Pancreas (tissue), 10 donors: ENCODE data around the gene C3orf80. TPM values are rescaled to one million over a fixed set of nuclear protein-coding genes. Genes with fewer than 3 reads are reported as not detected.
A peak's percentile ranks its signal among the peaks of the same experiment; 100 is the strongest.

Source experiments
- ATAC-seq, 4 donors: fragments of 200-7000 bp; cut with Tn5 transposase; one replicate each; pipeline versions ENCODE4 v1.8.0 to v1.9.1; 2020; ENCODE audit warnings: mild to moderate bottlenecking in 4 of 4, moderate library complexity in 4 of 4
- DNase-seq, 6 donors: peaks; one replicate each; pipeline ENCODE4 v3.0.0-alpha.2; 2020
- FAIRE-seq: peaks from 2 replicates; lab custom pipeline; 2012; peaks lifted over from hg19 to GRCh38; lab: Jason Lieb, UNC
- H3K27ac ChIP-seq, 4 donors: fragments of 200-600 bp; sonication (generic); 1 replicate in 3 of 4; 2 replicates in 1 of 4; pipeline versions ENCODE4 v1.5.0 to v1.8.0; 2020
- H3K27me3 ChIP-seq, 4 donors: fragments of 200-600 bp; one replicate each; pipeline ENCODE4 v1.8.0; 2021
- H3K36me3 ChIP-seq, 3 donors: fragments of 200-600 bp; sonication (generic) in 1 of 3; one replicate each; pipeline versions ENCODE4 v1.5.0 to v1.8.0; 2020 to 2021
- H3K4me1 ChIP-seq, 3 donors: fragments of 200-600 bp; one replicate each; pipeline ENCODE4 v1.8.0; 2021
- H3K4me3 ChIP-seq, 4 donors: fragments of 200-600 bp; sonication (generic) in 2 of 4; one replicate each; pipeline versions ENCODE4 v1.5.0 to v1.8.0; 2020 to 2021
- H3K9me3 ChIP-seq, 4 donors: fragments of 200-600 bp; one replicate each; pipeline ENCODE4 v1.8.0; 2021
- WGBS, 2 donors: extraction: QIAGEN DNeasy Blood & Tissue Kit; methylation state at CpG; one replicate each; pipeline ENCODE4 v1.1.7; 2013; 5-methylcytosine and 5-hydroxymethylcytosine counted together
- intact Hi-C, 3 donors: fragments of 100-400 bp; cut with DNase I; formaldehyde crosslinking; loops; one replicate each; pipeline versions ENCODE4 v1.11.1 to v1.14.2; 2022
- polyA plus RNA-seq, 2 donors: library from polyadenylated mRNA; stranded (reverse); fragments of 200-250 nt; gene quantifications; one replicate each; pipeline ENCODE4 v1.2.3, GENCODE V29; 2013
- total RNA-seq, 6 donors: library from RNA; stranded (reverse); fragmentation: NEBNext Ultra II Directional in 4 of 6; extraction: Animal tissue kit (Norgen Biotek cat#: 25700) in 4 of 6; gene quantifications; one replicate each; pipeline versions ENCODE4 v1.2.1 to v1.2.4, GENCODE V29; 2021 to 2023
- TF ChIP-seq, protein P1 (sequence below), 4 donors: fragments of 200-600 bp; sonication (generic) in 3 of 4; IDR thresholded peaks; one replicate each; pipeline versions ENCODE4 v1.5.0 to v1.8.0; 2021; ENCODE audit warnings: antibody characterized with exemption in 4 of 4
- donor health status: healthy with polysubstance abuse.
- donor health status: DM: no; HTN: no; CAD: no; lungs with moderate emphysema.
- donor health status: DM: no; HTN: no; CAD: no.
- donor health status: control.
- donor health status: control.
- donor health status: Bipolar disorder and iron deficiency.
- donor health status: DM: yes; HTN: yes; CAD: no.
- donor health status: DM: no; HTN: no; CAD: no.
- donor health status: DM: no; HTN: no; CAD: no.
- donor health status: DM: yes; HTN: yes; CAD: no.

Gene C3orf80
- total and polyA plus RNA-seq, 8 donors: 0.09 to 2.0 (median 0.25) TPM

DNA sequence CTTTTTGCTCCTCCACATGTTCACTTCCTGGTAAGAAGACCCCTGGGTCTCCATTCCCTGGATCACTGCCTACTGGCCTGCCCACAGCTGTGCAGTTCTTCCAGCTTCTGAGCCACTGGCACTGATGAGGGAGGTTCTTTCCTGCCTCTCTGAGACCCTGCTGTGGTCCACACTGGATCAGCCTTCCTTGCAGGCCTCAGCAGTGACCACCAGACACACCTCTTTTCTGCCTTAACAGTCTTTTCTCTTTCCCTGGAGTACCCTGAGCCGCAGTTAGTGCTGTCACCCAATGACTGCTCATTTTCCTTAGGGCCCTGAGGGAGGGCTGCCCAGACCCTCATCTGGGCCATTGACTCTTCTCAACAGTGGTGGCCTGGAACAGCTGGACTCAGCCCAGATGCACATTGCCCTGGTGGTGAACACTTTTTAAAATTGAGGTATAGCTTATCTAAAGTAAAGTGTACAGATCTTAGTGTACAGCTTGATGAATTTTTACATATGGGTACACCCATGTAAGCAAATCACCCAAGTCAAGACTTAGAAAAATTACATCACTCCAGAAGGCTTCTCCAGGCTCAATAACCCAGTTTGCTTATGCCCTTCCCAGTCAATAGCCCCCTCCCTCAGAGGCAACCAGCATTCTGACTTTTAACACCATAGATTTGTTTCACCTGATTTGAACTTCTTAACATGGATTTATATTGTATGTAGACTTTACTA lies 32.8 kb upstream of the C3orf80 start:
- Histone ChIP-seq H3K27ac (no peak overlapping the region), H3K4me3 (no peak overlapping the region), H3K9me3 (no peaks in the 10 kb centered on the region), H3K27me3 (no peaks in the 10 kb centered on the region), H3K36me3 (no peaks in the 10 kb centered on the region), H3K4me1 (no peaks in the 10 kb centered on the region)
- DNase-seq: no peak
- ATAC-seq: no peak
- TF ChIP-seq, protein P1, sequence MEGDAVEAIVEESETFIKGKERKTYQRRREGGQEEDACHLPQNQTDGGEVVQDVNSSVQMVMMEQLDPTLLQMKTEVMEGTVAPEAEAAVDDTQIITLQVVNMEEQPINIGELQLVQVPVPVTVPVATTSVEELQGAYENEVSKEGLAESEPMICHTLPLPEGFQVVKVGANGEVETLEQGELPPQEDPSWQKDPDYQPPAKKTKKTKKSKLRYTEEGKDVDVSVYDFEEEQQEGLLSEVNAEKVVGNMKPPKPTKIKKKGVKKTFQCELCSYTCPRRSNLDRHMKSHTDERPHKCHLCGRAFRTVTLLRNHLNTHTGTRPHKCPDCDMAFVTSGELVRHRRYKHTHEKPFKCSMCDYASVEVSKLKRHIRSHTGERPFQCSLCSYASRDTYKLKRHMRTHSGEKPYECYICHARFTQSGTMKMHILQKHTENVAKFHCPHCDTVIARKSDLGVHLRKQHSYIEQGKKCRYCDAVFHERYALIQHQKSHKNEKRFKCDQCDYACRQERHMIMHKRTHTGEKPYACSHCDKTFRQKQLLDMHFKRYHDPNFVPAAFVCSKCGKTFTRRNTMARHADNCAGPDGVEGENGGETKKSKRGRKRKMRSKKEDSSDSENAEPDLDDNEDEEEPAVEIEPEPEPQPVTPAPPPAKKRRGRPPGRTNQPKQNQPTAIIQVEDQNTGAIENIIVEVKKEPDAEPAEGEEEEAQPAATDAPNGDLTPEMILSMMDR (IDR thresholded peaks at IDR 0.05): no peak
- WGBS, 2 donors: 94 to 100% methylated on average over 1 of the region's 1 CpG
- FAIRE-seq: no peak
- intact Hi-C loops: no loop called here

DNA sequence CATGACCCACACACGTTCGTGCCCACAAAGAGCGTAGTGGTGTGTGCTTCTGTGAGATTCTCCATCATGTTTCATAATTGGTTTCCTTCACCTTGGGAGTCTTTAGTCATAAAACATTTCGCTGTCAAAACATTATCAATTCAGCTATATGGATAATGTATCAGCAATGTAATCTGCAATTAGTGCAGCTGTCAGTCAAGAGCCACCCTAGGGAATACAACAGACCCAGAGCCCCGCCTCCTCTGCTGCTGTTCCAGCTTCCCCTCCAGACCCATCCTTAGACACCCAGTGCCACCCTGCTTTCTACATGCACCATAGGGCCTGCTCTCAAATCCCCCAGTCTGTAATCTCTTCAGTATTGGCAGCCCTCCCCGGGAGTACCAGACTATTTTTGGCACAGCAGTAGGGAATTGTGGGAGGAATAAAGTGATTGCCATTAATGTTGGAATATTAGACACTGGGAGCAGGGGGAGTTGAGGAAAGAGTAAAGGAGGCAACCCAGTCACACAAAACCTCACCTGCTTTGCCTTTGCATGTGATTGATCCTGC lies 31.5 kb upstream of the C3orf80 start:
- H3K27ac ChIP-seq: no peak overlapping the region
- H3K27me3 ChIP-seq: no peaks in the 10 kb centered on the region
- no peaks in the 10 kb centered on the region for H3K9me3 ChIP-seq
- WGBS, 2 donors: 80 to 84% methylated on average over 6 of the region's 6 CpGs
- H3K36me3 ChIP-seq: no peaks in the 10 kb centered on the region
- H3K4me3 ChIP-seq: no peak overlapping the region
- ATAC-seq (no peak), FAIRE-seq (no peak), DNase-seq (no peak)
- H3K4me1 ChIP-seq: no peaks in the 10 kb centered on the region
- intact Hi-C loops: no loop called here
- TF ChIP-seq, protein P1 (IDR thresholded peaks at IDR 0.05): no peak

DNA sequence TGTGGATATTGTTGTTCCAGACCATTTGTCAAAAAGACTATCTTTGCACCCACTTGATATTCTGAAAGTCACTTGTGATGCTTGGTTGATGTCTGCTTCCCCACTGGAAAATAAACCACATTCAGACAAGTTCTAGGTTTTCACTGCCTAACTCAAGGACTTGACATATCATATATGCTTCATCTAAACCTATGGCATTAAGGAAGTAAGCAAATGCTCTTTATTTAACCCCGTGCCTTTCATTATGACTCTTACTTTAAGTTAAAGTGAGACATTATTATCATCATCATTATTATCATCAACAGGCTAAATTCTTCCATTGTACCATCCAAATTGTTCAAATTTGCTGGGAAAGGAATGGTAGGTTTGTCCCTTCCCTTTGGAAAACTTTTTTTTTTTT lies 30.8 kb upstream of the C3orf80 start:
- TF ChIP-seq, protein P1 (IDR thresholded peaks at IDR 0.05): no peak
- intact Hi-C loops: no loop called here
- no peak for ATAC-seq
- FAIRE-seq: no peak
- Histone ChIP-seq H3K4me3 (no peak overlapping the region), H3K27ac (no peak overlapping the region), H3K9me3 (no peaks in the 10 kb centered on the region), H3K36me3 (no peaks in the 10 kb centered on the region), H3K27me3 (no peaks in the 10 kb centered on the region), H3K4me1 (no peaks in the 10 kb centered on the region)
- no peak for DNase-seq
- 85 to 92% methylated on average over 1 of the region's 1 CpG for WGBS, 2 donors

DNA sequence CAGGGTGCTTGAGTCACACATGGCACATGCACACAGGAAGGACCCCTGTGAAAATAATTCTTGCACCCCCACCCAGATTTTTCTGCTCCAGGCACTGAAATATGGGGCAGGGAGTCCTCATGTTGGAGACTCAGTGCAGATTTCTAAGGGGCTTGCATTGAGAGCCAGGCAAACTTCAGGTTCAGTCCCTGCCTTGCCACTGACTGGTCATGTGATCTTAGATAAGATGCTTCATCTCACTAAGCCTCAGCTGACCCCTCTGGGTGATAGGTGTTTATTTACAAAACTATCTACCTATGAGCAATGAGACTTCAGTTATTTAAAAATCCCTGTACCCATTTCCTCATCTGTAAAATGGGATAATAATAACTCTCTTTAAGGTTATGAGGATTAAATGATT lies 30.1 kb upstream of the C3orf80 start:
- Histone ChIP-seq H3K9me3 (no peaks in the 10 kb centered on the region), H3K4me3 (no peak overlapping the region), H3K27me3 (no peaks in the 10 kb centered on the region), H3K36me3 (no peaks in the 10 kb centered on the region), H3K27ac (no peak overlapping the region), H3K4me1 (no peaks in the 10 kb centered on the region)
- intact Hi-C loops: no loop called here
- ATAC-seq: no peak
- FAIRE-seq: no peak
- no peak for DNase-seq
- TF ChIP-seq, protein P1 (IDR thresholded peaks at IDR 0.05): no peak

DNA sequence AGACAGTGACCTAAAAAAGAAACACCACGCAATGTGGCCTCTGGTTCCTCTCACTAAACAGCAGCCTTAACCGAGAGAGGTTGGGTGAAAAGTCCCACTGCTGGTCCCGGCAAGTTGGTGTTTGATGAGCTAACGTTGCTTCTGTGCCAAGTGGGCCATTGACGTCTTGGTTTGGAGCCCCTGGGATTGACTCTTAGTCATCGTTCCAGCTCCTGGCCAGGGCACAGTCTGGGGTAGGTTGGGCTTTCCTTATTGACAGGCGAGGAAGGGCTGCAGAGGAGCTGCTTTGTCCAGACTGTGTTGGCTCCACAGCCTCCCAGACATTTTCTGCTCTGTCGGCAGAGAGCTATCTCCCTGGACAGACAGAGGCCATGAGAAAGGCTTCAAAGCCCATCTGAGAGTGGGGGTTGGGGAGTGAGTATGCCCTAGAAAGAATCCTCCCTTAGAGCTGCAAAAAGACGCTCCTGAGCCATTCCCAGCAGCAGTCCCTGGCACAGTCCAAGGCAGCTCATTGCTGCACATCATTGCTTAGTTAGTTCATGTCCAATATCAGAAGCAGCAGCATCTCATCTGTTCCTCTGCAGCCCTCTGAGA lies 28.6 kb upstream of the C3orf80 start:
- WGBS, 2 donors: 82 to 84% methylated on average over 9 of the region's 9 CpGs
- Histone ChIP-seq H3K27ac (no peak overlapping the region), H3K9me3 (no peaks in the 10 kb centered on the region), H3K4me3 (no peak overlapping the region), H3K4me1 (no peaks in the 10 kb centered on the region), H3K27me3 (no peaks in the 10 kb centered on the region), H3K36me3 (no peaks in the 10 kb centered on the region)
- ATAC-seq (peak in 2 of 4 donors; percentile 26 to 67), FAIRE-seq (no peak), DNase-seq (no peak)
- intact Hi-C loops: no loop called here
- TF ChIP-seq, protein P1 (IDR thresholded peaks at IDR 0.05): no peak
